Amygdala (tissue), 56 donors: ENCODE measurements around the gene PCDHGB6.
"Not testable (repeated sequence)": the region's sequence is repeated elsewhere in the genome, so short reads cannot be mapped to it uniquely, and the experiment has no call there.

Experiments used
- DNase-seq, 56 donors: peaks; one replicate each; lab custom pipeline; 2025; lab: John Stamatoyannopoulos, UW

Gene PCDHGB6

DNA sequence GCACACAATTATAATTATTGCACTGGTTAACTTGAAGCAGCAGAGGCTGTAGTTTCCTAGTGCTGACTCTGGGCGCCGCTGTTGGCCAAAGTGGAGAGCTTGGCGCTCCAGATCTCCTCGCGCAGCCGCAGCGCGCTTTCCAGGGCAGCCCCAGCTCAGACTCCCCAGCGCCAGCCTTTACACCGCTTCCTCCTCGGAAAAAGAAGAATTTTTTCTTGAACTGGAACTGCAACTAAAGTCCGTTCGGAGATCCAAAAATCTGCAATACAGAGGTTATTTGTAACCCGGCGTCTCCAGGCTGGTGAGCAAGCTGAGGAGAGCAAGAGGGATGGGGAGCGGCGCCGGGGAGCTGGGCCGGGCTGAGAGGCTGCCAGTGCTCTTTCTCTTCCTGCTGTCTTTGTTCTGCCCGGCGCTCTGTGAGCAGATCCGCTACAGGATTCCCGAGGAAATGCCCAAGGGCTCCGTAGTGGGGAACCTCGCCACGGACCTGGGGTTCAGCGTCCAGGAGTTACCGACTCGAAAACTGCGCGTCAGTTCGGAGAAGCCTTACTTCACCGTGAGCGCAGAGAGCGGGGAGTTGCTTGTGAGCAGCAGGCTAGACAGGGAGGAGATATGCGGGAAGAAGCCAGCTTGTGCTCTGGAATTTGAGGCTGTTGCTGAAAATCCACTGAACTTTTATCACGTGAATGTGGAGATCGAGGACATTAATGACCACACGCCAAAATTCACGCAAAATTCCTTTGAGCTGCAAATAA, 20.1 kb upstream of the PCDHGB6 start, which contains the start of gene PCDHGB4:
PCDHGB4 (plus strand) TSS at position 142 of the 755 bp plus-strand sequence; CDS start at position 329, 187 bp downstream.
- not testable (repeated sequence) for DNase-seq

DNA sequence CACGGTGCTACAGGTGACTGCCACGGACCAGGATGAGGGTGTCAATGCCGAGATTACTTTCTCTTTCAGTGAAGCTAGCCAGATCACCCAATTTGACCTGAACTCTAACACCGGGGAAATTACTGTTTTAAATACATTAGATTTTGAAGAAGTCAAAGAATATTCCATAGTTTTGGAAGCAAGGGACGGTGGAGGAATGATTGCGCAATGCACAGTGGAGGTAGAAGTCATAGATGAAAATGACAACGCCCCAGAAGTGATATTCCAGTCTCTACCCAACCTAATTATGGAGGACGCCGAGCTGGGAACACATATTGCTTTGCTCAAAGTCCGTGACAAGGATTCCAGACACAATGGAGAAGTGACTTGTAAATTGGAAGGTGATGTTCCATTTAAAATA, 19.2 kb upstream of the PCDHGB6 start:
- DNase-seq: no peak

DNA sequence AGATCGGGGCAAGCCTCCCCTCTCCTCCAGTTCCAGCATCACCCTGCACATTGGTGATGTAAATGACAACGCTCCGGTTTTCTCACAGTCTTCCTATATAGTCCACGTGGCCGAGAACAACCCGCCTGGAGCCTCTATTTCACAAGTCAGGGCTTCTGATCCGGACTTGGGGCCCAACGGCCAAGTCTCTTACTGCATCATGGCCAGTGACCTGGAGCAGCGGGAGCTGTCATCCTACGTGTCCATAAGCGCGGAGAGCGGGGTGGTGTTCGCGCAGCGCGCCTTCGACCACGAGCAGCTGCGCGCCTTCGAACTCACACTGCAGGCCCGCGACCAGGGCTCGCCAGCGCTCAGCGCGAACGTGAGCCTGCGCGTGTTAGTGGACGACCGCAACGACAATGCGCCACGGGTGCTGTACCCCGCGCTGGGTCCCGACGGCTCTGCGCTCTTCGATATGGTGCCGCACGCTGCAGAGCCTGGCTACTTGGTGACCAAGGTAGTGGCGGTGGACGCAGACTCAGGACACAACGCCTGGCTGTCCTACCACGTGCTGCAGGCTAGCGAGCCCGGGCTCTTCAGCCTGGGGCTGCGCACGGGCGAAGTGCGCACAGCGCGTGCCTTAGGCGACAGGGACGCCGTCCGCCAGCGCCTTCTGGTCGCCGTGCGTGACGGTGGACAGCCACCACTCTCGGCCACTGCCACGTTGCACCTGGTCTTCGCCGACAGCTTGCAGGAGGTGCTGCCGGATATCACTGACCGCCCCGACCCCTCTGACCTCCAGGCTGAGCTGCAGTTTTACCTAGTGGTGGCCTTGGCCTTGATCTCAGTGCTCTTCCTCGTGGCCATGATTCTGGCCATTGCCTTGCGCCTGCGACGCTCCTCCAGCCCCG, 18.4 kb upstream of the PCDHGB6 start:
- DNase-seq: peak in 1 of 56 donors; percentile 12

DNA sequence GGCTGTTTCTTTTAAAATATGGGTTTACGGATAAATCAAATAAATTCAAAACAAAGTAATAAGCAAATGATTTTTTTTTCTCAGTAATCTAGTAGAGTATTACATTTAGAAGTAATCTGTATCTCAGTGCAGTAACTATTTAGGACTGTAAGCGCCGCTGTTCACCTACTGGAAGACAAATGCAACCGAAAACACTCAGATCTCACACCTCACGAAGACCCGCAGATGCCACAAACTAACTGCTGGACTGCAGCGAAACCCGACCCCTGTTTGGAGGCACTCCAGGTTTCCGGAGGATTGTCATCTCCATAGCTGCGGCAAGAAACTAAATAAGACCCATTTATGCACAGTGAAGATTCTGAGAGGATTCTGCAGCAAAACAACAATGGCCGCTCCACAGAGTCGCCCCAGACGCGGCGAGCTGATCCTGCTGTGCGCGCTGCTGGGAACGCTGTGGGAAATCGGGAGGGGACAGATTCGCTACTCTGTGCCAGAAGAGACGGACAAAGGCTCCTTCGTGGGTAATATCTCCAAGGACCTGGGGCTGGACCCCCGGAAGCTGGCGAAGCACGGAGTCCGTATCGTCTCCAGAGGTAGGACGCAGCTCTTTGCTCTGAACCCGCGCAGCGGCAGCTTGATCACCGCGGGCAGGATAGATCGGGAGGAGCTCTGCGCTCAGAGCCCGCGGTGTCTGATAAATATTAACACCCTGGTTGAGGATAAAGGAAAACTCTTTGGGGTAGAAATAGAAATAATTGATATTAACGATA, 15.2 kb upstream of the PCDHGB6 start, which contains the start of gene PCDHGA8:
PCDHGA8 (plus strand) TSS at position 205 of the 770 bp plus-strand sequence; CDS start at position 386, 181 bp downstream.
- DNase-seq: no peak

DNA sequence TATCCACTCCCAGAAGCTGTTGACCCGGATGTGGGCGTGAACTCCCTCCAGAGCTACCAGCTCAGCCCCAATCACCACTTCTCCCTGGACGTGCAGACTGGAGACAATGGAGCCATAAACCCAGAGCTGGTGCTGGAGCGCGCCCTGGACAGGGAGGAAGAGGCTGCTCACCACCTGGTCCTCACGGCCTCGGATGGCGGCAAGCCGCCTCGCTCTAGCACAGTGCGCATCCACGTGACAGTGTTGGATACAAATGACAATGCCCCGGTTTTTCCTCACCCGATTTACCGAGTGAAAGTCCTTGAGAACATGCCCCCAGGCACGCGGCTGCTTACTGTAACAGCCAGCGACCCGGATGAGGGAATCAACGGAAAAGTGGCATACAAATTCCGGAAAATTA, 14.6 kb upstream of the PCDHGB6 start:
- no peak for DNase-seq

DNA sequence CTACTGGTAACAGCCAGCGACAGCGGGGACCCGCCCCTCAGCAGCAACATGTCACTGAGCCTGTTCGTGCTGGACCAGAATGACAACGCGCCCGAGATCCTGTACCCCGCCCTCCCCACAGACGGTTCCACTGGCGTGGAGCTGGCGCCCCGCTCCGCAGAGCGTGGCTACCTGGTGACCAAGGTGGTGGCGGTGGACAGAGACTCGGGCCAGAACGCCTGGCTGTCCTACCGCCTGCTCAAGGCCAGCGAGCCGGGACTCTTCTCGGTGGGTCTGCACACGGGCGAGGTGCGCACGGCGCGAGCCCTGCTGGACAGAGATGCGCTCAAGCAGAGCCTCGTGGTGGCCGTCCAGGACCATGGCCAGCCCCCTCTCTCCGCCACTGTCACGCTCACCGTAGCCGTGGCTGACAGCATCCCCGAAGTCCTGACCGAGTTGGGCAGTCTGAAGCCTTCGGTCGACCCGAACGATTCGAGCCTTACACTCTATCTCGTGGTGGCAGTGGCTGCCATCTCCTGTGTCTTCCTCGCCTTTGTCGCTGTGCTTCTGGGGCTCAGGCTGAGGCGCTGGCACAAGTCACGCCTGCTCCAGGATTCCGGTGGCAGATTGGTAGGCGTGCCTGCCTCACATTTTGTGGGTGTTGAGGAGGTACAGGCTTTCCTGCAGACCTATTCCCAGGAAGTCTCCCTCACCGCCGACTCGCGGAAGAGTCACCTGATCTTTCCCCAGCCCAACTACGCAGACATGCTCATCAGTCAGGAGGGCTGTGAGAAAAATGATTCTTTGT, 13.2 kb upstream of the PCDHGB6 start:
- not testable (repeated sequence) for DNase-seq

DNA sequence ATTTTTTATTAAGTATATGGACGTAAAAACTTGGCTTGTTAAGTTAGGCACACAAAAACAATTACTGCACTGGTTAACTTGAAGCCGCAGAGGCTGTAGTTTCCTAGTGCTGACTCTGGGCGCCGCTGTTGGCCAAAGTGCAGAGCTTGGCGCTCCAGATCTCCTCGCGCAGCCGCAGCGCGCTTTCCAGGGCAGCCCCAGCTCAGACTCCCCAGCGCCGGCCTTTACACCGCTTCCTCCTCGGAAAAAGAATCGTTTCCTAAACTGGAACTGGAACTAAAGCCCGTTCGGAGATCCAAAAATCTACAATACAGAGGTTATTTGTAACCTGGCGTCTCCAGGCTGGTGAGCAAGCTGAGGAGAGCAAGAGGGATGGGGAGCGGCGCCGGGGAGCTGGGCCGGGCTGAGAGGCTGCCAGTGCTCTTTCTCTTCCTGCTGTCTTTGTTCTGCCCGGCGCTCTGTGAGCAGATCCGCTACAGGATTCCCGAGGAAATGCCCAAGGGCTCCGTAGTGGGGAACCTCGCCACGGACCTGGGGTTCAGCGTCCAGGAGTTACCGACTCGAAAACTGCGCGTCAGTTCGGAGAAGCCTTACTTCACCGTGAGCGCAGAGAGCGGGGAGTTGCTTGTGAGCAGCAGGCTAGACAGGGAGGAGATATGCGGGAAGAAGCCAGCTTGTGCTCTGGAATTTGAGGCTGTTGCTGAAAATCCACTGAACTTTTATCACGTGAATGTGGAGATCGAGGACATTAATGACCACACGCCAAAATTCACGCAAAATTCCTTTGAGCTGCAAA, 9.9 kb upstream of the PCDHGB6 start, which contains the start of gene PCDHGB5:
PCDHGB5 (plus strand) TSS at position 192 of the 796 bp plus-strand sequence; CDS start at position 373, 181 bp downstream.
- peak in 1 of 56 donors; percentile 17 for DNase-seq

DNA sequence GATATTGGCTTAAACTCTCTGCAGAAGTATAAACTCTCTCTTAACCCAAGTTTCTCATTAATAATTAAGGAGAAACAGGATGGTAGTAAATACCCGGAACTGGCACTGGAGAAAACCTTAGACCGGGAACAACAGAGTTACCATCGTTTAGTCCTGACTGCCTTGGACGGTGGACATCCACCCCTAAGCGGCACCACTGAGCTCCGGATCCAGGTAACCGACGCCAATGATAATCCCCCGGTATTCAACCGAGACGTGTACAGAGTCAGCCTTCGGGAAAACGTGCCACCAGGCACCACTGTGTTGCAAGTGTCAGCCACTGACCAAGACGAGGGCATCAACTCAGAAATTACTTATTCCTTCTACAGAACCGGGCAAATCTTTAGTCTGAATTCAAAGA, 9.2 kb upstream of the PCDHGB6 start:
- DNase-seq: no peak

DNA sequence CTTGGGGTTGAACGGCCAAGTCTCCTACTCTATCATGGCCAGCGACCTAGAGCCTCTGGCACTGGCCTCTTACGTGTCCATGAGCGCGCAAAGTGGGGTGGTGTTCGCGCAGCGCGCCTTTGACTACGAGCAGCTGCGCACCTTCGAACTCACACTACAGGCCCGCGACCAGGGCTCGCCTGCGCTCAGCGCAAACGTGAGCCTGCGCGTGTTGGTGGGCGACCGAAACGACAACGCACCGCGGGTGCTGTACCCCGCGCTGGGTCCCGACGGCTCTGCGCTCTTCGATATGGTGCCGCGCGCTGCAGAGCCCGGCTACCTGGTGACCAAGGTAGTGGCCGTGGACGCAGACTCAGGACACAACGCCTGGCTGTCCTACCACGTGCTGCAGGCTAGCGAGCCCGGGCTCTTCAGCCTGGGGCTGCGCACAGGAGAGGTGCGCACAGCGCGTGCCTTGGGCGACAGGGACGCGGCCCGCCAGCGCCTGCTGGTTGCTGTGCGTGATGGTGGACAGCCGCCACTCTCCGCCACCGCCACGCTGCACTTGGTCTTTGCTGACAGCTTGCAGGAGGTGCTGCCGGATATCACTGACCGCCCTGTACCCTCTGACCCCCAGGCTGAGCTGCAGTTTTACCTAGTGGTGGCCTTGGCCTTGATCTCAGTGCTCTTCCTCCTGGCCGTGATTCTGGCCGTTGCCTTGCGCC, 8.1 kb upstream of the PCDHGB6 start:
- no peak for DNase-seq

DNA sequence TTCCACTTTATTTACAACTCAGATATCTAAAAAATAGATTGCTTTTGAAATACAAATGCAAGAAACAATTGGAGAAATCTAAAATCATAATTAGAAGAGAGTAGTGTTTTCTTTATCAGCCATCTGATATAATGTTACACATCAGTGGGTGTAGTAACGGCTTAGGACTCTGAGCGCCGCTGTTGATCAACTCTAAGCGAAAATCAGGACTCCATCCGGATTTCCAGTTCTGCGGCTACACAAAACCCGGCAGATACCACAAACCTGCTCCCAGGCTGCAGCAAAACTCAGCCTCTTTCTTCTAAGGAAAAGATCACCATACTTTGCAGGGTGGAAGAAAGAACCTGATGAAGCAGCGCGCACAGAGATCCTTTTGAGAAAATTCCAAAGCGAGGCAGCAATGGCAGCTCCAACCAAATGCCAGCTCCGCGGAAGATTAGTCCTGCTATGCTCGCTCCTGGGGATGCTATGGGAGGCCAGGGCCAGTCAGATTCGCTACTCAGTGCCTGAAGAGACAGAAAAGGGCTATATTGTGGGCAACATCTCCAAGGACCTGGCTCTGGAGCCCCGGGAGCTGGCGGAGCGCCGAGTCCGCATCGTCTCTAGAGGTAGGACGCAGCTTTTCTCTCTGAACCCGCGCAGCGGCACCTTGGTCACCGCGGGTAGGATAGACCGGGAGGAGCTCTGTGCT, 5.1 kb upstream of the PCDHGB6 start, which contains the start of gene PCDHGA9:
PCDHGA9 (plus strand) TSS at position 226 of the 691 bp plus-strand sequence; CDS start at position 401, 175 bp downstream.
- peak in 3 of 56 donors; percentile 10 to 50 (median 11) for DNase-seq

DNA sequence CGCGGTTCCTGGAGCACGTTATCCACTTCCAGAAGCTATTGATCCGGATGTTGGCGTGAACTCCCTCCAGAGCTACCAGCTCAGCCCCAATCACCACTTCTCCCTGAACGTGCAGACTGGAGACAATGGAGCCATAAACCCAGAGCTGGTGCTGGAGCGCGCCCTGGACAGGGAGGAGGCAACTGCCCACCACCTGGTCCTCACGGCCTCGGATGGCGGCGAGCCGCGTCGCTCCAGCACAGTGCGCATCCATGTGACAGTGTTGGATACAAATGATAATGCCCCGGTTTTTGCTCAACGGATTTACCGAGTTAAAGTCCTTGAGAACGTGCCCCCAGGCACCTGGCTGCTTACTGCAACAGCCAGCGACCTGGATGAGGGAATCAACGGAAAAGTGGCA, 4.4 kb upstream of the PCDHGB6 start:
- DNase-seq: no peak

DNA sequence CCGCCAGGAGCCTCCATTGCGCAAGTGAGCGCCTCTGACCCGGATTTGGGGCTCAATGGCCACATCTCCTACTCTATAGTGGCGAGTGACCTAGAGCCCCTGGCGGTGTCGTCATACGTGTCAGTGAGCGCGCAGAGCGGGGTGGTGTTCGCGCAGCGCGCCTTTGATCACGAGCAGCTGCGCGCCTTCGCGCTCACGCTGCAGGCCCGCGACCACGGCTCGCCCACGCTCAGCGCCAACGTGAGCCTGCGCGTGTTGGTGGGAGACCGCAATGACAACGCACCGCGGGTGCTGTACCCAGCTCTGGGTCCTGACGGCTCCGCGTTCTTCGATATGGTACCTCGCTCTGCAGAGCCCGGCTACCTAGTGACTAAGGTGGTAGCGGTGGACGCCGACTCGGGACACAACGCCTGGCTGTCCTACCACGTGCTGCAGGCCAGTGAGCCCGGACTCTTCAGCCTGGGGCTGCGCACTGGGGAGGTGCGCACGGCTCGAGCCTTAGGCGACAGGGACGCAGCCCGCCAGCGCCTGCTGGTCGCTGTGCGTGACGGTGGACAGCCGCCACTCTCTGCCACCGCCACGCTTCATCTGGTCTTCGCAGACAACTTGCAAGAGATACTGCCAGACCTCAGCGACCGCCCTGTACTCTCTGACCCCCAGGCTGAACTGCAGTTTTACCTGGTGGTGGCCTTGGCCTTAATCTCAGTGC, 1.9 kb downstream of the PCDHGB6 start:
- no peak for DNase-seq

DNA sequence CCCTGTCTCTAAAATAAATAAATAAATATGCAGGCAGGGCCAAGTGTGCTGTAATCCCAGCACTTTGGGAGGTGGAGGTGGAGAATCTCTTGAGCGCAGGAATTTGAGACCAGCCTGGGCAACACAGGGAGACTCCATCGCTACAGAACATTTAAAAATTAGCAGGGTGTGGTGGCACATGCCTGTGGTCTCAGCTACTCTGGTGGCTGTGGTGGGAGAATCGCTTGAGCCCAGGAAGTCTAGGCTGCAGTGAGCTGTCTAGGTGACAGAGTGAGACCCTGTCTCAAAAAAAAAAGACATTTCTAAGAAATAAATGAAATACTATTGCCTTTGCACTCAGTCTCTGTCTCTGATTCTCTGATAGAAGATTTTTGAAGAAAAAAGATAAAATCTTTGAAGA, 3.8 kb downstream of the PCDHGB6 start:
- DNase-seq: no peak

DNA sequence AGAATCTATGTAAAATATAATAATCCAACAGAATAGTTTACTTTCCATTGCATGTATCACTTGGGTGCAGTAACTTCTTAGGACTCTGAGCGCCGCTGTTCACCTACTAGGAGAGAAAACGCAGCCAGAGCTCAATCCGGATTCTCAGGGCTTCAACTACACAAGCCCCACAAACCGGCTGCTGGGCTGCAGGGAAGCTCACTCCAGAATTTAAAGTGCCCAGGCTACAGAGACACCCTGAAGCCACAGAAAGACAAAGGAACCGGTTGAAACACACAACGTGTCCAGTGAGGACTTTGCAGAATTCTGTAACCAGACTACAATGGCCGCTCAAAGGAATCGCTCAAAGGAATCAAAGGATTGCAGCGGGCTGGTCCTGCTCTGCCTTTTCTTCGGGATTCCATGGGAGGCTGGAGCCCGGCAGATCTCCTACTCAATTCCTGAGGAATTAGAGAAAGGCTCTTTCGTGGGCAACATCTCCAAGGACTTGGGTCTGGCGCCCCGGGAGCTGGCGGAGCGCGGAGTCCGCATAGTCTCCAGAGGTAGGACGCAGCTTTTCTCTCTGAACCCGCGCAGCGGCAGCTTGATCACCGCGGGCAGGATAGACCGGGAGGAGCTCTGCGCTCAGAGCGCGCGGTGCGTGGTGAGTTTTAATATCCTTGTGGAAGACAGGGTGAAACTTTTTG, 5.2 kb downstream of the PCDHGB6 start, which contains the start of gene PCDHGA10:
PCDHGA10 (plus strand) TSS at position 134 of the 686 bp plus-strand sequence; CDS start at position 323, 189 bp downstream.
- DNase-seq: peak in 1 of 56 donors; percentile 26

DNA sequence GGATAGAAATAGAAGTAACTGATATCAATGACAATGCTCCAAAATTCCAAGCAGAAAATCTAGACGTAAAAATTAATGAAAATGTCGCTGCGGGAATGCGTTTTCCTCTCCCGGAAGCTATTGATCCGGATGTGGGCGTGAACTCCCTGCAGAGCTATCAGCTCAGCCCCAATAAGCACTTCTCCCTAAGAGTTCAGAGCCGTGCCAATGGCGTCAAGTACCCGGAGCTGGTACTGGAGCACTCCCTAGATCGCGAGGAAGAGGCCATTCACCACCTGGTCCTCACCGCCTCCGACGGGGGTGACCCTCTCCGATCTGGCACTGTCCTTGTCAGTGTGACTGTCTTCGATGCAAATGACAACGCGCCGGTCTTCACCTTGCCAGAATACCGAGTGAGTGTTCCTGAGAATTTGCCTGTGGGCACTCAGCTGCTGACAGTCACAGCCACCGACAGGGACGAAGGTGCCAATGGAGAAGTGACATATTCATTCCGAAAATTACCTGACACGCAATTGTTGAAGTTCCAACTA, 5.8 kb downstream of the PCDHGB6 start:
- no peak for DNase-seq
